Inferior parietal cortex (tissue), 1 donor: ENCODE results near the gene ELFN1.
"Not testable (repeated sequence)": the region's sequence is repeated elsewhere in the genome, so short reads cannot be mapped to it uniquely, and the experiment has no call there.

Experiments used
- DNase-seq: peaks from one replicate; pipeline ENCODE4 v3.0.0-alpha.2; 2016; ENCODE audit errors: extremely low spot score

ELFN1 gene

GRCh38 chr7:1708596-1709251 lies 38.6 kb downstream of the ELFN1 start:
- DNase-seq, result no peak

GRCh38 chr7:1709281-1709680 lies 39.2 kb downstream of the ELFN1 start:
- no peak for DNase-seq

GRCh38 chr7:1709900-1710299 lies 39.8 kb downstream of the ELFN1 start:
- DNase-seq, result no peak

- no peak for DNase-seq
Measured at GRCh38 chr7:1710936-1711335, 40.9 kb downstream of the ELFN1 start.

- DNase-seq, result no peak
Measured at GRCh38 chr7:1712907-1713501, 42.9 kb downstream of the ELFN1 start.

- no peak for DNase-seq
Measured at GRCh38 chr7:1713502-1714484, 43.7 kb downstream of the ELFN1 start.

GRCh38 chr7:1714583-1715330 lies 44.7 kb downstream of the ELFN1 start:
- no peak for DNase-seq

GRCh38 chr7:1715331-1715625 lies 45.2 kb downstream of the ELFN1 start:
- DNase-seq, result no peak

- no peak for DNase-seq
Measured at GRCh38 chr7:1715671-1716074, 45.6 kb downstream of the ELFN1 start.

- no peak for DNase-seq
Measured at GRCh38 chr7:1716263-1717094, 46.4 kb downstream of the ELFN1 start.

GRCh38 chr7:1717095-1717483 lies 47.0 kb downstream of the ELFN1 start:
- DNase-seq, result no peak

- DNase-seq, result no peak
Measured at GRCh38 chr7:1717903-1718676, 48.0 kb downstream of the ELFN1 start.

- DNase-seq, result not testable (repeated sequence)
Measured at GRCh38 chr7:1718850-1719249, 48.8 kb downstream of the ELFN1 start.

GRCh38 chr7:1719256-1719655 lies 49.2 kb downstream of the ELFN1 start:
- not testable (repeated sequence) for DNase-seq

GRCh38 chr7:1719913-1720312 lies 49.8 kb downstream of the ELFN1 start:
- DNase-seq, result no peak

- DNase-seq, result peak; percentile 42
Measured at GRCh38 chr7:1720326-1720725, 50.2 kb downstream of the ELFN1 start.

- no peak for DNase-seq
Measured at GRCh38 chr7:1721047-1721690, 51.1 kb downstream of the ELFN1 start.

GRCh38 chr7:1723254-1723653 lies 53.2 kb downstream of the ELFN1 start:
- DNase-seq, result no peak

- DNase-seq, result no peak
Measured at GRCh38 chr7:1724118-1724910, 54.2 kb downstream of the ELFN1 start.
